Right lobe of liver (tissue), 6 donors: ENCODE measurements around the gene MCF2L2. TPM values are rescaled to one million over a fixed set of nuclear protein-coding genes. Genes with fewer than 3 reads are reported as not detected.

Experiments used
- ATAC-seq, 4 donors: fragments of 200-7000 bp; cut with Tn5 transposase; one replicate each; pipeline ENCODE4 v1.9.1; 2020; ENCODE audit warnings: mild to moderate bottlenecking in 4 of 4, moderate library complexity in 4 of 4
- DNase-seq, 3 donors: peaks; one replicate each; pipeline ENCODE4 v3.0.0-alpha.2; 2020
- H3K27ac ChIP-seq, 3 donors: fragments of 200-600 bp; one replicate each; pipeline ENCODE4 v1.8.0; 2022
- H3K27me3 ChIP-seq, 2 donors: fragments of 200-600 bp; one replicate each; pipeline ENCODE4 v1.8.0; 2022
- H3K36me3 ChIP-seq, 4 donors: fragments of 200-600 bp; sonication (generic) in 1 of 4; one replicate each; pipeline versions ENCODE4 v1.5.1 to v1.8.0; 2017 to 2022; ENCODE audit warnings: control low read depth in 1 of 4
- H3K4me1 ChIP-seq, 4 donors: fragments of 200-600 bp; sonication (generic) in 1 of 4; one replicate each; pipeline versions ENCODE4 v1.5.1 to v1.8.0; 2017 to 2022; ENCODE audit warnings: control low read depth in 1 of 4
- H3K4me3 ChIP-seq, 3 donors: fragments of 200-600 bp; one replicate each; pipeline ENCODE4 v1.8.0; 2022
- H3K9me3 ChIP-seq, 4 donors: fragments of 200-600 bp; sonication (generic) in 1 of 4; one replicate each; pipeline versions ENCODE4 v1.5.1 to v1.8.0; 2017 to 2022; ENCODE audit warnings: control low read depth in 1 of 4
- CTCF ChIP-seq, 4 donors: fragments of 200-600 bp in 3 of 4; fragments of 450-650 bp in 1 of 4; IDR thresholded peaks; one replicate each; pipeline versions ENCODE4 v1.5.1 to v1.8.0; 2016 to 2022; ENCODE audit warnings: antibody characterized with exemption in 4 of 4, mild to moderate bottlenecking in 2 of 4
- POLR2A ChIP-seq: fragments of 450-650 bp; IDR thresholded peaks from one replicate; pipeline ENCODE4 v1.6.1; 2017; ENCODE audit warnings: antibody characterized with exemption, mild to moderate bottlenecking
- WGBS: methylation state at CpG from one replicate; pipeline ENCODE4 v1.1.6; 2018; ENCODE audit warnings: low coverage, low lambda C conversion rate; ENCODE audit not compliant: insufficient coverage; ENCODE audit errors: missing lambda C conversion rate; 5-methylcytosine and 5-hydroxymethylcytosine counted together
- intact Hi-C, 2 donors: fragments of 100-400 bp; cut with DNase I; formaldehyde crosslinking; loops; one replicate each; pipeline versions ENCODE4 v1.11.2 to v1.14.1; 2022
- total RNA-seq, 6 experiments: library from RNA; depleted of rRNA in 2 of 6; stranded (reverse); fragments of >200 nt in 2 of 6; fragmentation: NEBNext Ultra II Directional in 3 of 6; extraction: Animal tissue kit (Norgen Biotek cat#: 25700) in 3 of 6; gene quantifications; one replicate each; pipeline versions ENCODE4 v1.1.0 to v1.2.4, GENCODE V29; 2016 to 2023
- donor health status: DM: no; HTN: yes; CAD: no.
- donor health status: DM: no; HTN: no; CAD: no.
- donor health status: DM: no; HTN: no; CAD: no.
- donor health status: DM: no; HTN: yes; CAD: no.
- donor health status: DM: no; HTN: yes; CAD: no.

The MCF2L2 gene
- total RNA-seq, 6 experiments from 2014 or later = 0.07 to 0.19 (median 0.17) TPM; not detected in 1

- ATAC-seq (peak in 1 of 4 donors; percentile 53), DNase-seq (no peak)
- no peak overlapping the region for H3K4me3 ChIP-seq
- intact Hi-C loops = no loop called here
- no peaks in the 10 kb centered on the region for H3K9me3 ChIP-seq
- H3K27ac ChIP-seq = no peak overlapping the region
- no peak for TF ChIP-seq POLR2A
- no peak for TF ChIP-seq CTCF (IDR thresholded peaks at IDR 0.05)
- H3K4me1 ChIP-seq = peaks cover 0 to 6% (median 0%) of the 10 kb centered on the region in 4 donors
- no peaks in the 10 kb centered on the region for H3K36me3 ChIP-seq
- WGBS = 33% methylated on average over 2 of the region's 5 CpGs
- no peaks in the 10 kb centered on the region for H3K27me3 ChIP-seq
Observed at GRCh38 chr3:183267140-183267539, 161.3 kb downstream of the MCF2L2 start.

GRCh38 chr3:183266454-183266853 lies 162.0 kb downstream of the MCF2L2 start:
- Histone ChIP-seq H3K4me1 (peaks cover 0 to 6% (median 0%) of the 10 kb centered on the region in 4 donors), H3K9me3 (no peaks in the 10 kb centered on the region), H3K27me3 (no peaks in the 10 kb centered on the region), H3K4me3 (no peak overlapping the region), H3K36me3 (no peaks in the 10 kb centered on the region), H3K27ac (no peak overlapping the region)
- no peak for DNase-seq
- ATAC-seq = no peak
- intact Hi-C loops = no loop called here
- 75% methylated on average over 3 of the region's 3 CpGs for whole genome bisulfite sequencing
- TF ChIP-seq CTCF (IDR thresholded peaks at IDR 0.05) = no peak
- no peak for TF ChIP-seq POLR2A

- Histone ChIP-seq H3K27ac (peak overlapping the region in 1 of 3 donors; percentile 43), H3K27me3 (no peaks in the 10 kb centered on the region), H3K4me3 (no peak overlapping the region), H3K36me3 (no peaks in the 10 kb centered on the region), H3K9me3 (no peaks in the 10 kb centered on the region), H3K4me1 (peaks cover 0 to 6% (median 0%) of the 10 kb centered on the region in 4 donors)
- intact Hi-C loops = no loop called here
- TF ChIP-seq CTCF (IDR thresholded peaks at IDR 0.05) = no peak
- TF ChIP-seq POLR2A = no peak
- ATAC-seq = peak; percentile 60 to 91 (median 88)
- 70% methylated on average over 3 of the region's 5 CpGs for WGBS
- peak in 1 of 3 donors; percentile 68 for DNase-seq
Observed at GRCh38 chr3:183265834-183266417, 162.5 kb downstream of the MCF2L2 start.

- 65% methylated on average over 12 of the region's 15 CpGs for WGBS
Observed at GRCh38 chr3:183265157-183265642, 163.2 kb downstream of the MCF2L2 start.

More at GRCh38 chr3:183265157-183265642, 163.2 kb downstream of the MCF2L2 start:
- no peak for DNase-seq
- no peak overlapping the region for H3K4me3 ChIP-seq
- H3K27ac ChIP-seq = peak overlapping the region in 1 of 3 donors; percentile 43
- intact Hi-C loops = no loop called here
- no peaks in the 10 kb centered on the region for H3K9me3 ChIP-seq
- peak in 1 of 4 donors; percentile 5 for ATAC-seq
- H3K4me1 ChIP-seq = peaks cover 0 to 6% (median 0%) of the 10 kb centered on the region in 4 donors
- TF ChIP-seq CTCF (IDR thresholded peaks at IDR 0.05) (no peak), POLR2A (no peak)
- no peaks in the 10 kb centered on the region for H3K36me3 ChIP-seq
- H3K27me3 ChIP-seq = no peaks in the 10 kb centered on the region
